CD4-positive, alpha-beta T cell treated with Interleukin-21 for 1 hour (primary cell): ENCODE measurements around the gene CADM1.

Experiments used
- DNase-seq: peaks from one replicate; pipeline ENCODE4 v3.0.0-alpha.2; 2020

The CADM1 gene

DNA sequence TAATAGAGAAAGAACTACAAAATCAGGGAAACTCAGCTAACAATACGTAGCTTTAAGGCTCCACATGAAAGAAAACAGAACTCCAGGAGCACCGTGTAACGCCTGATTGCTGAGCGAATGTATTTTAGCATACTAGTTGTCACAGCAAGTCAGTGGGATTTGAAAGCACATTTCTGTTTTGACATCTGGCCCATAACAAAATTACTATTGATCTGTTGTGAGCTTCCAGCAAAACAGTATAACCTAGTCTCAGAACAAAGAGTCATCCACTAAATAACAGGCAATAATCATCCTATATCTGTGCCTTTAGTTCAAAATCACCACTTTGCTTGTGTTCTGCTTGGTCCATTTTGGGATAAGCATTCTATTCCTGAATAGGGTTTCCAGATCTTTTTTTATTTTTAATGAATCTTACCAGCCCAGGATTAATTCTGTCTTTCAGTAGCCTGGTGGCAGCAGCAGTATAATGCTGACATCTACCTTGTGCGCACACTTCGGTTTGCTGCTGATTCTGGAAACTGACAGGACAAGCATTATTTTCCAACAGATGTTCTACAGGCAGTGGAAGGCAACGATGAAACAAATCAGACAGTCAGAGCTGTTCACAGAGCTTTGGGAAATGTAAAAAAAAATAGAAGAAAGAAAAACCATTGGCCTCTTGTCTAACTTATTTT, 66.2 kb downstream of the CADM1 start:
- DNase-seq: no peak

DNA sequence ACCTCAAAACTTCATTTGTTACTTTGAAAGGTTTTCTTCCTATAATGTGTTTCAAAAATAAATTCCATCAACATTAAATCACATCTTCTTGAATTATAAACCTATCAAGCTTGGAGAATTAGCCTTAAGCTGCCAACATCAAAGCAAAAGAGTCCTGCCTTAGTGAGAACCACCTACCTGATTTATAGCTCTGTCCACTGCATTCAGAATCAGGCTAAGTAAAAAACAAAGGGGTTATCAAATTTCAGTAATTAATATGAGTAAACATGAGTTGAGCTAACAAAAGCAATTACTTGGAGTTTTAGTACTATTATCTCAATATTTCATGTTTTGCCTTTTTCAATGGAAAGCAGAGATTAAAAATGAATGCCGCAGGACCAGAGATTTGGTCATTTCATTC, 73.9 kb downstream of the CADM1 start:
- no peak for DNase-seq

DNA sequence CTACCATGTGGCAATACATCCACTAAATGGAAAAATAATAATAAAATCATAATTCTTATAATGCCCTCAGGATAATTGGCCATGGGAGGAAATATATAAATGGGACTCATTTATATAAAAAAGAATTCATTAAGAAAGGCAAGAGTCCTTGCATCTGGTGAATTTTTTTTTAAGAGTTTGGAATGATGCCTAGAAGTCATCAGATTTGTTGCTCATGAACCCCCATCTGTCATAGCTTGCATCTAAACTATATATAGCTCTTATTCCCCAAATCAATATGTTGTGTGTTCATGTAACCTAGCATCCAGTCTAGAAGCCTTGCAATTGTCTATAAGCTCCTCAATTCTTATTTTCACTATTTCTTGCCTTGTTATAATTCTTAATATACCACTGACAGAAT, 75.9 kb downstream of the CADM1 start:
- no peak for DNase-seq

DNA sequence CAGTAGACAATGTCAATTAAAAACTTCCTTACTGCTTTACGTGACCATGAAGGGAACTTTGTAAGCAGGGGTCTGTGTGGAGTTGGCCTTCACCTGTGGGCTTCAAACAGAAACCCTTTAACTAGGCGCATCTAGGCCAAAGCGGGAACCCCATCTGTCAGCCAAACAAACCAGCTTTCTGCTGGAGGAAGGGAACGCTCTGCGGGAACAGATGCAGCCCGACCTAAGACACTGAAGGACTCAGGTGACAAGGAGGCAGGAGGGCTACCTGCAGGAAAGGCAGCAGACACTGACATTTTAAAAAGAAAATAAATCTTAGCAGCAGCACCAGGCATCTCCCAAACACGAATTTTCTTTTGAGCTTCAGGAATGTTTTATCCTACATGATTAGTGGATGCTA, 78.4 kb downstream of the CADM1 start:
- DNase-seq: no peak

DNA sequence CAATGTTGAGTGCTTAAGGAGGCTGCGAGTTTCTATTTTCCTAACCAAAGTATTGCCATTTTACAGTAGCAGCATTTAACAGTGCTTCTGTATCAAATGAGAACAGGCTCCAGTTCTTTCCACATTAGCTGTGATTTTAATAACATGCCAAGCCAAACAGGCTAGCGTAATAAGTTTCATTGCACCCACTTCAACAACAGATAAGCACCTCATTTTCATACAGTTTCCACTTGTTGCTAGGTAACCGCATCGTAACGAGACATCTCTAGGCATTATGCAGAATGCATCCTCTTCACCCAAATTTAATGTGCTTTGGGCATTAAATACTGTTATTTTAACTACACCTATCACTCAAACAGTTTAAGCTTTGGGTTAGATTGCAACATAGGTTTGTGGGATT, 79.0 kb downstream of the CADM1 start:
- DNase-seq: no peak

DNA sequence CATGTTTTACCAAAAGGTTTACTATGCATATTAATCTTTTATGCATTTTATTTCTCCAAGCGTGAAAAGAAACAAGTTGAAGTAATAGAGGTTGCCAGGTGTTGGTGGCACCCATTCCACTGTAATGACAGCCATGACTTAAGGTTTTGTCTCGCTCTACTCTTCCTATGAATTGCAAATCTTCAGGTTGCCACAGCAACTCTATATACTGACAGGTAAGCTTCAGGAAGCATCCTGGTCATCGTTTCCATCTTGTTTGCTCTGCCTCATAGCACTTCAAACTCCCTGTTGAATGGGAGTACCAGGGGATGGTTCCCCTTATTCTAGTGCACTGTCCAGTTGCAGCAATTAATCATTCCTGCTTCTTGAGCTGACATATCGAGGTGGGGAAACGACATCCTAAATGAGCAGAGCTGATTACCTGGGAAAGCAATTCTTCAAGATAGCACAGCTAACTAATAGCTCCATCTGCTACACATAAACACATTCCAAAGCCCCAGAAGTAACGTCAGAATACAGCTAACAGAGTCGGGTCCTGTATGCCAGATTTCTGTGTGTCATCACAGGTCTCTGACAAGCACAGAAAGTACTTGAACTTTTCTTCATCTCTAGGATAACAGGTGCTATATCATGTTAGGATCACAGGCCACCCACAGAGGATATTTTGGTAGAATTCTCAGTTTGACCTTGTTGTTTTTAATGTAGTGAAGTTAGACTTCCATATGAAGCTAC, 80.3 kb downstream of the CADM1 start:
- DNase-seq: no peak

GRCh38 chr11:115421992-115422689, 82.1 kb downstream of the CADM1 start:
- DNase-seq: no peak

GRCh38 chr11:115421352-115421991, 82.7 kb downstream of the CADM1 start:
- DNase-seq: no peak

- no peak for DNase-seq
These were observed 83.7 kb downstream of the CADM1 start for GRCh38 chr11:115420505-115420904.

DNA sequence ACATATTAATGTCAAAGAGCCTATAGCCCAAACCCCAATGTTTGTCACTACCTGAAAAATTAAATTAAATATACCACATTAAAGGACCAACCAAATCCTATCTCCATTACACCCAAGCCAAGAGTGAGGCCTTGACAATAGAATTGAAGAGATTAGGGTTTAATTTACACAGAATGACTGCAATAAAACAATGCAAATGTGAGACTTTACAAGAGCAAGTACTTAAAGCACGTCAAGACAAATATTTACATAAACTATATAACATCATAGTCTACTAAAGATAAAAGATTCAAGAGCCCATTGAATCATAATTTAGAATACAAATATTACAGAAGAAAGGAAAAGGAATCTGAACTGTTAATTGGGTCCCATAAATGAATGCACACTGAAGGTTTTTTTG, 85.6 kb downstream of the CADM1 start:
- DNase-seq: no peak

- no peak for DNase-seq
These were observed 86.1 kb downstream of the CADM1 start for GRCh38 chr11:115418081-115418480.

- DNase-seq: no peak
These were observed 93.1 kb downstream of the CADM1 start for GRCh38 chr11:115411120-115411519.

- no peak for DNase-seq
These were observed 94.5 kb downstream of the CADM1 start for GRCh38 chr11:115409691-115410220.

- DNase-seq: no peak
These were observed 95.0 kb downstream of the CADM1 start for GRCh38 chr11:115409116-115409670.

DNA sequence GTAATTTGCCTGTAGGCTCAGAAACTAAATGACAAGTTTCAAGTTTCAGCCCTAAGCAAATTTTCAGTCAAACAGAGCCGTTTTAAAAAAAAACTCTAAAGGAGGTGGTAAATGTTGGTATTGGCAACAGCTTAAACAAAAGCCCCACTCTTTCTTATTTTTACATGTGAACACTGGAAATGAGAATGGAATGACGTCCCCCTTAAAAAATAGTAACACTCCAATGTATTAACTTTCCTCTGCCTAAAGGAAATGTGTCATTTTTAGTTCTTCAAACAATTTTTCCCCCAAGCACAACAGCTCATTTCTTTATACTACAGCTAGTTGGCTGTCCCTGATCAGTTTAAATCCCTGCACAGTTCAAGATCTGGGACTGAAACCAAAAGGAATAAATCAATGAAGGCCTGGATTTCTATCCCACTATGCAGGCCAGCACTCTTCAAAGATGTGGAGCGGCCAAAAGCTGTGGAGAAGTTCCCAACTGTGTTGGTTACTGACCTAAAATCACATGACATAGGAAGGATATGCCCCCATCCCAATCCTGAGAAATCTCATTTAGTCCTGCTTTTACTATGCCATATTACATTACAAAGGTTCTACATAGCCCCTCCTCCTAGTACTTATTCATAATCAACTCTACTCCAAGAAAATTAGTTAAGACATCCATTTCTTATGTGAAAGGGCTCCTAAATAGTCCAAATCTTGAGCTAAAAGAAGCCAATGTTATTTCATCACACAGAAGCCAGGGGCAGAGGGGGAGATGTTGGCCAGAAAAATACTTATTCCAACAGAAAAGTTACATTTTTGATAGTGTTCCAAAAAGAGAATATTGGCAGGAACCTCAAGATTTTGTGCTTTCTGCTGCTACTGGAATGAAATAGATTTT, 95.9 kb downstream of the CADM1 start:
- DNase-seq: no peak

DNA sequence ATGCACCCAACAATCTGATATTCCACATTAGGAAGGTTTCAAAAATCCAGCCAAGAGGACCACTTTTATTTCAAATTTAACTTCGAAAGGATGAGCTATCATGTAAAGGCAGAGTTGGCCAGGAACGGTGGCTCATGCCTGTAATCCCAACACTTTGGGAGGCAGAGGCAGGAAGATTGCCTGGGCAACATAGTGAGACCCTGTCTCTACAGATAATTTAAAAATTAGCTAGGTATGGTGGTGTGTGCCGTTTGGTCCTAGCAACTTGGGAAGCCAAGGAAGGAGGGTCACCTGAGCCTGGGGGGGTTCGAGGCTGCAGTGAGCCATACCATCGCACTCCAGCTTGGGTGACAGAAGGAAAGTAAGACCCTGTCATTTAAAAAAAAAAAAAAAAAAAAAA, 96.7 kb downstream of the CADM1 start:
- DNase-seq: no peak

- DNase-seq: no peak
These were observed 97.8 kb downstream of the CADM1 start for GRCh38 chr11:115406404-115406803.

DNA sequence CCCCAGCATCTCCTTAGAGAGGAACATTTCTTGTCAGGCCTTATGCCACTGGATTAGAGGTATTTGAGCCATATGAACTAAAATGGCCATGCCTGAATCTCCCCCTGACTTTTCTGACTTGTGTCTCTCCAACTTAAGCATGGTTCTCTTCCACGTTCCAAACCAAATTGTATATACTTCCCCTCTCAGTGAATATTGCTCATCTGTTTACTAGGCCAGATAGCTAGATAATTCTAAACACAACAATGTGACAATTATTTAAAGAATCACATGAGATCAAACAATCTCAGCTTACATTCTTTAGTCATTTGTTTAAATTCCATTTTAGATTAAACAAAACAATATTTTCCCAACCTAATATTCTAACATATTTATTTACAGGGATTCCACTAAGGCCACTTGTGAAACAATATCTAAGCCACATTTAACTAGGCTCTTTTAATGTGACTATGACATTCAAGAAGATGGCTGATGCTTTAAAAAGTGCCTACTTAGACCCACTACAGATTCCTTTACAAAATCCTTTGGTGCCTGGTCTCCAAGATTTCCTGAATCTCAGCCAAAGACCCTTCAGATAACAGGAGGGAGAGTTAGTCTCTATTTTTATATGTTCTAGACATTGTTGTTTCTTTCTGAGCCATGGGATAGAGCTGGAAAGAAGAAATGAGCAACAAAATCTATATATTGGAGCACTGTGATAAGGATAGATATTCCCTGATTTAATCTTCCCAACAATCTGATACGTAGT, 105.7 kb downstream of the CADM1 start:
- DNase-seq: no peak

DNA sequence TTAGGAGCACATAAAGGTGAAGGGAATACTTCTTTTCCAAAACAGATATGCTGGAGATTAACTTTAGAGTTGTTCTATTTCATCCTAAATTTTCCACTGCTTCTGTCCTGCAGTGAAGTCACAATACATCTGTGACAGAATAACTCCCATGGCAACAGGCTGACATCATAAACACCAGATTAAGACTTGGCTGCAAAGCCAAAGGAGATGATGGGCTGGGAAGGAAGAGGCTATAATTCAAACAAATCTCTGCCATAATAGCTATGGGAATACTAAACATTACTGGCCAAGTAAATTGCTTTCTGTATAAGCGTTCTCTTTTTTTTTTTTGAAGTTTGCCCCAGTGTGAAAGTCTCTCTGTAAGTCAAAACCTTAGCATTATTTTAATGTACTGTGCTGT, 107.7 kb downstream of the CADM1 start:
- DNase-seq: no peak

- DNase-seq: no peak
These were observed 110.3 kb downstream of the CADM1 start for GRCh38 chr11:115393950-115394349.

DNA sequence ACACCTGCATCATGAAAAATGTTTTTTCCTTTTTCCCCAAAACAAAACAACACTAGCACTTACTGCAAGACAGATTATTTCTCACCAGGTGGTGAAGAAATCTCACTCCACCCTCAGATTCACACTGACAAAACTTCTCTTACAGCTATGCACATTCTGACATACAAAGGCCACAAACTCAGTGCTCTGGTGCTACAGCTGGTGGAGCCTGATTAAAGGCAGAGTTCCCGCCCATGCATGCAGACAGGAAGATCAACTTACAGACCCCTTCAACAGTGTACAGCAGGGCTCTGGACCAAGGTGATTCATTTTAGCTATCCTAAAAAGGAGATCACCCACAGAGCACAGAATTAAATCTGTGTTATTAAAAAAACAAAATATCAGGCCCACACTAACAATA, 112.6 kb downstream of the CADM1 start:
- no peak for DNase-seq
